Measurements from ENCODE around the gene MOV10. TPM values are rescaled to one million over a fixed set of nuclear protein-coding genes. Genes with fewer than 3 reads are reported as not detected.

Gene MOV10
- polyA plus RNA-seq, 1 donor from 2014 or later: 1.4 TPM

DNA sequence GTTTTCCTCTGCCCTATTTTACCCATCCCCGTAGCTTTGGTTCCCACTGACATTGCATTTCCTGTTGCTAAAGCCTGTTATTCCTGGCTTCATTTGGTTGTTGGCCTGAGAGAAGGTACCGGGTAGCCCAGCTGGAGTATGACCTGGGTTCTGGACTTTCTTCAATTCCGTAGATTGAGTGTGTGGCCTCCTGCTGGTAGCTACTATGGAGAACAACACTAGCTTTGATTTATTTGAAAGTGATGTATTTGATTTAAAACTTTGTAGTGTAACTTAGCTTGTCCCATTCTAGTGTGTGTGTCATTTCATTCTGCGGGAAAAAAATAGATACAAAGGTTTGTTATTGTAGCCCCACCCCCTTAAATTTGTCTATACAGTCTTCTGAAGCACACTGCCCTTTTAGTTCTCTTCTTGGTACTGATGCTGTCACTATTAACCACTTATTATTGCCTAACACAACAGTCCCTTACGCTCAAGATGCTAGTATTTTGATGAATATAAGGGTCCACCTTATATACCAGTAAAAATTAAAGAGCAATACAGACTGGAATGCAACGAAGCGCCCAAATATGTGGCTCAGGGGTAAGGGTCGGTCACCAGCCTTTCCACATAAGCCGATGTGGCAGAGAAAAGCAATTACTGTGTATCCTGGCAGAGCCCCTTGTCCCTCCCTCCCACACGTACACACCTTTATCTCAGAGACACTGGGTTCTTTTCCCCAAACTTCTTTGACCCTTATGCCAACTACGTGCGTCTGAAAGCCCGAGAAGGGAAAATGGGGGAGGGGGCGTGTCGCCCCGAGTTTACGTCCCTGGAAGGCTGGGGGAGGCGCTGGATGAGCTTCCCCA lies 643 bp upstream of the MOV10 start:
- no peaks in the 10 kb centered on the region for H3K79me2 ChIP-seq (replicated peaks; ENCODE audit: insufficient read depth, low read length)
- H3K9me2 ChIP-seq (ENCODE audit: insufficient read depth, low read length): no peaks in the 10 kb centered on the region
- no peak for TF ChIP-seq TAF1 (IDR thresholded peaks at IDR 0.05; ENCODE audit: low read depth)
- TF ChIP-seq, protein P1, sequence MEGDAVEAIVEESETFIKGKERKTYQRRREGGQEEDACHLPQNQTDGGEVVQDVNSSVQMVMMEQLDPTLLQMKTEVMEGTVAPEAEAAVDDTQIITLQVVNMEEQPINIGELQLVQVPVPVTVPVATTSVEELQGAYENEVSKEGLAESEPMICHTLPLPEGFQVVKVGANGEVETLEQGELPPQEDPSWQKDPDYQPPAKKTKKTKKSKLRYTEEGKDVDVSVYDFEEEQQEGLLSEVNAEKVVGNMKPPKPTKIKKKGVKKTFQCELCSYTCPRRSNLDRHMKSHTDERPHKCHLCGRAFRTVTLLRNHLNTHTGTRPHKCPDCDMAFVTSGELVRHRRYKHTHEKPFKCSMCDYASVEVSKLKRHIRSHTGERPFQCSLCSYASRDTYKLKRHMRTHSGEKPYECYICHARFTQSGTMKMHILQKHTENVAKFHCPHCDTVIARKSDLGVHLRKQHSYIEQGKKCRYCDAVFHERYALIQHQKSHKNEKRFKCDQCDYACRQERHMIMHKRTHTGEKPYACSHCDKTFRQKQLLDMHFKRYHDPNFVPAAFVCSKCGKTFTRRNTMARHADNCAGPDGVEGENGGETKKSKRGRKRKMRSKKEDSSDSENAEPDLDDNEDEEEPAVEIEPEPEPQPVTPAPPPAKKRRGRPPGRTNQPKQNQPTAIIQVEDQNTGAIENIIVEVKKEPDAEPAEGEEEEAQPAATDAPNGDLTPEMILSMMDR (IDR thresholded peaks at IDR 0.05; ENCODE audit: poor library complexity, severe bottlenecking): peak; percentile 30
- H3K9ac ChIP-seq (ENCODE audit: low read length): peak overlapping the region; percentile 61
- H4K20me1 ChIP-seq (ENCODE audit: insufficient read depth): no peaks in the 10 kb centered on the region
- no peak overlapping the region for H3K27ac ChIP-seq (ENCODE audit: low read length)
- no peaks in the 10 kb centered on the region for H3K9me3 ChIP-seq (ENCODE audit: low read length)
- no peaks in the 10 kb centered on the region for H3K27me3 ChIP-seq (ENCODE audit: insufficient read depth, low read depth, low read length)
- peaks cover 5% of the 10 kb centered on the region for H3K36me3 ChIP-seq (ENCODE audit: insufficient read depth, low read length)
- peak overlapping the region; percentile 74 for H3K4me3 ChIP-seq (ENCODE audit: low read length)
- H3K4me2 ChIP-seq (ENCODE audit: low read length): peak overlapping the region; percentile 52
- no peak overlapping the region for H2AFZ ChIP-seq (ENCODE audit: low read depth, low read length)
- no peaks in the 10 kb centered on the region for H3F3A ChIP-seq (ENCODE audit: insufficient read depth, low read length, poor library complexity, severe bottlenecking)

DNA sequence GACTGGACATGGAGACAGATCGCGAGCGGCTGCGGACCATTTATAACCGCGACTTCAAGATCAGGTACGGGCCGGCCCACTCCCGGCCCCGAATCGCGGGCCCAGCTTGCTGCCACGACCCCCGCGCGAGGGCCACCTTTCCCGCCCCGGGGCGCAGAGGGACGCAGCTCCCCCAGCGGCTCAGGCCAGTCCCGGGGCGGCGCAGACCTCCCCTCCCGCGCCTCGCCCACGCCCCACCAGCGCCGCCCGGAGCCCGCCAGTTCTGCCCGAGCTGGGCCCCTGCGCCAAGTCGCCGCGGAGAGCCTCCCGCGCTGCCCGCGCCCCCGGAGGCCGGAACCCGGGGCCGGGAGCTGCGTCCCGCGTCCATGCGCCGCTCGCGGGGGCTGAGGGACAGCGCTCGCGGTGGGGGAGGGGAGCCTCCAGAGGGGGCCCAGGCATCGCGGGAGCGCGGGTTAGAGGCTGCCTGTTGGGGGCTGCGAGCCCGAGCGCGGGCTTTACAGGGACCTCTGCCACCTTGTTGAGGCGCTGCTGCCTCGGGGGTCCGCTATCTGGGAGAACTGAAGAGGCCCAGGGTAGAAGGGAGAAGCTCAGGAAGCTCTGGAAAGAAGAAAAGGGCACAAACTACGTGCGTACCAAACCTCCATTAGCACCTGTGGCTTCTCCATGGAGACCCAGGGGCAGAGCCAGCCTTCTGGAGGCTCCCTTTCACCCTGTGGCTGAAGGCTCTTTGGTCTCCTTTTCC lies 698 bp downstream of the MOV10 start:
- no peaks in the 10 kb centered on the region for H3K9me2 ChIP-seq (ENCODE audit: insufficient read depth, low read length)
- peak overlapping the region; percentile 52 for H3K4me2 ChIP-seq (ENCODE audit: low read length)
- no peak overlapping the region for H3K27ac ChIP-seq (ENCODE audit: low read length)
- peak overlapping the region; percentile 74 for H3K4me3 ChIP-seq (ENCODE audit: low read length)
- peak overlapping the region; percentile 11 for H2AFZ ChIP-seq (ENCODE audit: low read depth, low read length)
- H4K20me1 ChIP-seq (ENCODE audit: insufficient read depth): no peaks in the 10 kb centered on the region
- peaks cover 5% of the 10 kb centered on the region for H3K36me3 ChIP-seq (ENCODE audit: insufficient read depth, low read length)
- no peaks in the 10 kb centered on the region for H3K9me3 ChIP-seq (ENCODE audit: low read length)
- H3K27me3 ChIP-seq (ENCODE audit: insufficient read depth, low read depth, low read length): no peaks in the 10 kb centered on the region
- H3F3A ChIP-seq (ENCODE audit: insufficient read depth, low read length, poor library complexity, severe bottlenecking): no peaks in the 10 kb centered on the region
- TF ChIP-seq TAF1 (IDR thresholded peaks at IDR 0.05; ENCODE audit: low read depth): no peak
- peak; percentile 12 for TF ChIP-seq SMC3 (conservative IDR thresholded peaks at IDR 0.05; ENCODE audit: poor library complexity)
- TF ChIP-seq MXI1 (conservative IDR thresholded peaks at IDR 0.05; ENCODE audit: poor library complexity, severe bottlenecking): peak; percentile 39
- no peak for TF ChIP-seq EZH2 (IDR thresholded peaks at IDR 0.05; ENCODE audit: borderline replicate concordance, insufficient read depth, low read length, poor library complexity, severe bottlenecking)
- TF ChIP-seq, protein P1 (IDR thresholded peaks at IDR 0.05; ENCODE audit: poor library complexity, severe bottlenecking): peak; percentile 33
- peak overlapping the region; percentile 61 for H3K9ac ChIP-seq (ENCODE audit: low read length)
- no peaks in the 10 kb centered on the region for H3K79me2 ChIP-seq (replicated peaks; ENCODE audit: insufficient read depth, low read length)
